NB4 (cell line): ENCODE results near the gene SPATA20.

Experiments
- CTCF ChIP-seq: IDR thresholded peaks from one replicate; pipeline ENCODE4 v1.5.1; 2012; ENCODE audit warnings: low read depth, low read length
- MAX ChIP-seq: IDR thresholded peaks from 2 replicates; pipeline ENCODE4 v1.6.1; 2011; ENCODE audit warnings: low read depth, low read length
- POLR2A ChIP-seq: IDR thresholded peaks from 2 replicates; pipeline ENCODE4 v1.6.1; 2011; ENCODE audit warnings: mild to moderate bottlenecking; ENCODE audit not compliant: insufficient read length; ENCODE audit errors: extremely low read depth

GRCh38 chr17:50531428-50532025, 15.4 kb upstream of the SPATA20 start:
- TF ChIP-seq CTCF: no peak
- TF ChIP-seq POLR2A: no peak
- no peak for TF ChIP-seq MAX
